GM11168 (cell line): ENCODE results near the gene JAKMIP2.
"Not testable (repeated sequence)": the region's sequence is repeated elsewhere in the genome, so short reads cannot be mapped to it uniquely, and the experiment has no call there.

ENCODE experiments used
- in situ Hi-C: fragments of 300-500 bp; cut with MboI; formaldehyde crosslinking; loops from one replicate; pipeline ENCODE4 v1.12.0; 2022; ENCODE audit warnings: low sequenced_read_pairs; ENCODE audit not compliant: unreplicated experiment

The JAKMIP2 gene

DNA sequence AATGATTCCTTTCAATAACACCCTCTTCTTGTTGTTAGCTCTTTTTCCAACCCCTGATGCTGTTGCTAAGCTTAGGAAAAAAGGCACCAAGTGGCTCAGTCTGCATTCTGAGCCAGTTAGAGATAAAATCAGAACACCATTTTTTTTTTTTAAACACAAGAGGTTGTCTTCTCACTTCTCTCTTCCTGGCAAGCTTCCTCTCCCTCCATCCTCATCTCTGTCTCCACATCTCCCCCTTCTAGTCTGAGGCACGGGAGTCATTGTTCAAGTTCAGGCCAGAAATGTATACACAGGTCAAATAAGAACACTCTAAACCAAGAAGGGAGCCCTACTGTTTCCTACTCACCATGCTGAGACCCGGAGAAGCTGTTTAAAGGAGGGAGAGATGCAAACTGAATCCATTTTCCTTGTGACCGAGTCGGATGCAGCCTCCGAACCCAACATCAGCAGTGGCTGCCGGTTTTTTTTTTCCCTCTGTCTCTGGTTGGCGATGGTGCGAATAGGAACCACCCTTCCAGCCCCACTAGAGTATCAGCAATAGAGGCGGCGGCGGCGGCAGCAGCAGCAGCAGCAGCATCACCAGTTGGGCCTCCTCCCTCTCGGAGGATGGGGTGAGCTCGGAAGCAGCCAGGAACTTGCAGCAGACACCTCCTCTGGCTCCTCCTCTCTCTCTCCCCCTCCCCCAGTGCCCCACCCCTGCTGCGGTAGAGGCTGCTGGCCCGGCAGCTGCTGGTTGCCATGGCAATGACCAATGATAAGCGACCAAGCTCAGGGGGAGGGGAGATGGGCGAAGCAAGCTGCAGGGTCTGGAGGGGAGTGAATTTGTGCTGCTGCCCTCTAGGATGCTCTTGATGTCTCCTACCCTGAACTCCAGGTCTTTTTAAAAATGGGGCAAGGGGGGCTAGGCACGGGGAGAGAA, at the start of gene JAKMIP2:
TSS of gene JAKMIP2 (minus strand) at position 619 of the 919 bp plus-strand sequence. CDS start 110,922 bp downstream, outside the sequence.
- in situ Hi-C loops: no loop called here

DNA sequence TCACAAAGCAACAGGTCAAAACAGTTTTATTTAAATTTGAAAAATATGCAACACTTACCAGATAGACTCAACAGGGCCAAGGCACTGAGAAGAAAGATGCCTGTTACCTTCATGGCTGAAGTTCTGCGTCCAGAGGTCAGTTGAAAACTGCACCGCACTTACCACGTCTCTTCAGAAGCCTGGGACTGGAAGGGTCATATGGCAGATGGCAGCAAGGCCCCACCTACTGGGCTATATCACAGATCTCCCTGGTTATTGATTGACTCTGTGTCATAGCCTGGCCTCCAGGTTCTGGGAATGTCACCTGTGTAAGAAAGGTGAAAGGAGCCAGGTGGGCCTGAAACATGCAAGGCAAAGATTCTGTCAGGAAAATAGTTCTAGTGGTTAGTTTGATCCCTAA, 48.9 kb upstream of the JAKMIP2 start, which contains the start of gene SPINK1:
TSS of gene SPINK1 (minus strand) at position 207 of the 400 bp plus-strand sequence. CDS start at position 113, 94 bp downstream.
- in situ Hi-C loops: no loop called here

DNA sequence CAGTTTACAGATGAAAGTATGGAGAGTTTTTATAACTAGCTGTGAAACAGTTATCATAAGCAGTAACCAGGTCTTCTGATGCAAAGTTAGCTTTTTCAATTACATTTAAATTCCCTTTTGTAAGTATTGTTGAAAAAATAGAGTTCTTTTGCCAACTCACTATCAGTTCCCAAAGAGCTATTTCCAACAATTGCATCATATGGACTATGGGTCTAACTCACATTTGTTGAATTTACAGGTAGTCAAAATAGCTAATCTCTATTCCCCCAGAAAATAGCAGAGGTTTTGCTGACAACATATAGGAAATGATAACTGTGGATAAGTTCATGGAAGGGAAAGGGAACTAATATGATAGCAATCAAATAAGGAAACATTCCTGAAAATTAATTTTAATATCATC, 47.5 kb upstream of the JAKMIP2 start:
- in situ Hi-C loops: no loop called here

DNA sequence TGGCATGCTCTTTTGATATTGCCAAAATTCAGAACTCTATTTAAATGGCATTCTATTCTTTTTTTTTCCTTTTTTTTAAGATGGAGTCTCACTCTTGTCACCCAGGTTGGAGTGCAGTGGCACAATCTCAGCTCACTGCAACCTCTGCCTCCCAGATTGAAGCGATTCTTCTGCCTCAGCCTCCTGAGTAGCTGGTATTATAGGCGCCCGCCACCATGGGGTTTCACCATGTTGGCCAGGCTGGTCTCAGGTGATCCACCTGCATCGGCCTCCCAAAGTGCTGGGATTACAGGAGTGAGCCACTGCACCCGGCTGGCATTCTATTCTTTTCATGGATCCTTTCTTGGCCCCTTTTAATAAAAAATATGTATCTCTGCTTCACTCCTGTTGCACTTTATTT, 44.5 kb upstream of the JAKMIP2 start:
- in situ Hi-C loops: not testable (repeated sequence)

DNA sequence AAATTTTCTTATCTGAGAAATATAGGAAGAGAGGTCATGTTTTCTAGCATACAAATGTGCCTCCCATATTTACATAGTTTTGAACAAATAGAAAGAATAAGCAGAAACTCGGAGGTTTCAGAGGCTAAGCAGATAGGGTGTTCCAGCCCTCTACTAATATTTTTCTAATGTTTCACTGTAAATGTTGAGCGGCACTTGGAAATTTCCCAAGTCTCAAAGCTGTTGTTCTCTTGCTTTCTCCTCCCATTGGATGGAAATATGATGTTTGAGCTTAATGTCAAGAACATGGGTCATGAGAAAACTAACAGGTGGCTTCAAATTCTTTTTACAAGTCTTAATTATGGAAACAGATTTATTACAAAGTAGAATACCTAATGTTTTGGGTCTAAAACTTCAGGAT, 43.8 kb upstream of the JAKMIP2 start:
- in situ Hi-C loops: no loop called here

DNA sequence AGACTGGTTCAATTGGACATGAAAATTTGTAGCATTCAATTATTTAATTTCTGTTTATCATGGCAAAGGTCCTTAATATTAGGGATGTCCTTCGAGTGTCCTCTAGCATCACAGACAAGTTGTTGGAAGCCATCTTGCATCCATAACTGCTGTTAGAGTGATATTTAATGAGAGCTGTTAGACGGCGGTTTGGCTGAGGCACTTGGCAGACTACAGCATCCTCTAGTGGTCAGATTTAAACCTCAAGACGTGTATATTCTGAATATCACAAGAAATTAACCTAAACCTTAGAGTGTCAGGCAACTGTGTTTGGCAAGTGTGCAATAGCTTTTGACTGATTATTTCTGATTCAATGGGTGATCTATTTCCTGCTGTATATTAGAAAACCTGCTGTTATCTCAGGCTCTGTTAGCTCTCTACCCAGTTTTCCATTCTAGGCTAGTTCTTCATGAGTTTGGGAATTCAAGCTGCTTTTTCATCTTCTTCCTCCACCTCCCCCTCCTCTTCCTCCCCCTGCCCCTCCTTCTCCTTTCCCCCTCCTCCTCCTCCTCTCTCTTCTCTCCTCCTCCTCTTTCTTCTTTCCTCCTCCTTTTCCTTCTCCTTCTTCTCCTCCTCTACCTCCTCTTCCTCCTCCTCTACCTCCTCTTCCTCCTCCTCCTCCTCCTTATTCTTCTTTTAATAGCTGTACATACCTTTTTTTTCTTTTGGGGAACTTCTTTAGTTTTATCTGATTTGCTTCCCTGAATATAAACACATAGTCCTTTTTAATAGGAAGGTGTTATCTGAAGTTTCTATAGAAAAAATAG, 40.4 kb upstream of the JAKMIP2 start:
- in situ Hi-C loops: loop anchor here (5.0 kb wide), 1 partner anchor 196 kb away; no protein-coding TSS in a partner anchor

DNA sequence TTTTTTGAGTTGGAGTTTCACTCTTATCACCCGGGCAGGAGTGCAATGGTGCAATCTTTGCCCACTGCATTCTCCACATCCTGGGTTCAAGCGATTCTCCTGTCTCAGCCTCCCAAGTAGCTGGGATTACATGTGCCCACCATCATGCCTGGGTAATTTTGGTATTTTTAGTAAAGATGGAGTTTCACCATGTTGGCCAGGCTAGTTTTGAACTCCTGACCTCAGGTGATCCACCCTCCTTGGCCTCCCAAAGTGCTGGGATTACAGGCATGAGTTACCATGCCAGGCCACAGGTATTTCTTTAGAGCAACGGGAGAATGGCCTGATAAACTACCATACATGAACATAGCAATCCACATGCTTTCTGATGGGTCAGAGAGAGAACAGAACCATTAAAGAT, 39.7 kb upstream of the JAKMIP2 start:
- in situ Hi-C loops: loop anchor here (5.0 kb wide), 1 partner anchor 195 kb away; no protein-coding TSS in a partner anchor

DNA sequence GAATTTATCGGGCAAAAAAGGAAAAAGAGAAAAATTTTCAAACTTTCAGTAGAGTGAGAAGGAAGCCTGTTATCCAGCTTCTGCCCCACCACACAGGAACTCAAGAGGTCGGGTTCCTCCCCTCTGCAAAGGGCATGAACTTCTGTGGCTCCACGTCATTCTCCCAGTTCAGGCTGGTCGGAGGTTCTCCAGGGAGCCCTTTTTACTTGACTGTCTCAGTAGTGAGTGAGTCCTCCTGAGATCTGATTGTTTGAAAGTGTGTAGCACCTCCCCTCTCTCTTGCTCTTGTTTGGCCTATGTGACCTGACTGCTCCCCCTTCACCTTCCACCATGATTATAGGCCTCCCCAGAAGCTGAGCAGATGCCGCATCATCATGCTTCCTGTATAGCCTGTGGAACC, 39.2 kb upstream of the JAKMIP2 start:
- in situ Hi-C loops: loop anchor here (5.0 kb wide), 1 partner anchor 194 kb away; no protein-coding TSS in a partner anchor

DNA sequence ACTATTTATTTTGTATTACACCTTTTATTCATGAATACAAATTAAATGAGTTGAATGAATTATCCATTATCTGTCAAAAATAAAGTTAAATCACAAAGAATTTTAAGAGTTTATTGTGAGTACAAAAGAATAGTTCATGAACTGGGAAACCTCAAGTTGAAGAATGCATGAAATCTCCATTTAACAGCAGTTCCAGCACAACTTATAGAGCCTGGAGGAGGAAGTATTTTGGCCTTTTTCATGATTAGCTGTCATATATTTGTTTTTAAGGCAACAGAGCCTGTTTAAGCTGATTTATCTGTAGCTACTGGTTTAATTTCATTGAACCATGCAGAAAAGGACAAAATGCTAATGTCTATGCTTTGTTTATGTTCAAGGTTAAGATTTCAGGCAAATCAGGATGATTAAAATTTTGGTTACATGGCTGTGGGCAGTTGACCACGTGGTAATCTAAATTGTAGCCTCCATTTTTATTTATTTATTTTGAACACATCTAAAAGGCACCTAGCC, 36.8 kb upstream of the JAKMIP2 start:
- in situ Hi-C loops: no loop called here

DNA sequence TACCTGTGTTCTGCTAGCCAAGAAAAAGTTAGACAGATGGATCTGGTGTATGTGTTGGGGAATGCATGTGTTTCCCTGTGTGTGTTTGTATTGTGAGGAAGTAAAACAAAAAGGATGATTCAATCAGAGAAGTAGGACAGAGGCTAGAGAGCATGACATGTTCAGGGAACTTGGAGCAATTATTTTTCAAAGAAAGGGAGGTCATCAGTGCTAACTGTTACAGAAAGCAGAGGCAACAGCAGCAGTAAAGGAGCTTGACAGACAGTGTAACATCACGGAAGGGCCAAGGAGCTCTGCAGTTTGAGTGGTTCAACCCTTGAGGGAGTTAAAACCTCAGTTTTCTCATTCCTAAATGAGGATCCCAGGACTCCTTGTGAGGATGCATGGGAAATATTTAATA, 35.8 kb upstream of the JAKMIP2 start:
- in situ Hi-C loops: no loop called here

DNA sequence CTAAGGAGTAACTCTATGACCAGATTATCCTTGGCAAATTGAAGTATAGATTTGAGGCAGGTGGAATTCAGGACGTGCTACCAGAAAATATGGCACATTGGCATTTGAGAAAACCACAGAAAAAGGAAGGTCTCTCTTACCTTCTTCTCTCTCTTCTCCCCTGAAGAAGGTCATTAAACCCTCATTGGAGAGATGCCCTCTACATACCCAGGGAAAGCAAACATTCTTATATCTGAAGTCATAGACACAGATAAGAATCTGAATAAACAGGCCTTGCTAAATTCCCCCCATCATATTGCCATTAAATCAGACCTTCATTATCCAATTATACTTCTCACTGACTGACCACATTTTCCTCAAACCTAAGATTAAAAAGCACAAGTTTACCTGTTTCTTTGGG, 31.2 kb upstream of the JAKMIP2 start:
- in situ Hi-C loops: no loop called here

DNA sequence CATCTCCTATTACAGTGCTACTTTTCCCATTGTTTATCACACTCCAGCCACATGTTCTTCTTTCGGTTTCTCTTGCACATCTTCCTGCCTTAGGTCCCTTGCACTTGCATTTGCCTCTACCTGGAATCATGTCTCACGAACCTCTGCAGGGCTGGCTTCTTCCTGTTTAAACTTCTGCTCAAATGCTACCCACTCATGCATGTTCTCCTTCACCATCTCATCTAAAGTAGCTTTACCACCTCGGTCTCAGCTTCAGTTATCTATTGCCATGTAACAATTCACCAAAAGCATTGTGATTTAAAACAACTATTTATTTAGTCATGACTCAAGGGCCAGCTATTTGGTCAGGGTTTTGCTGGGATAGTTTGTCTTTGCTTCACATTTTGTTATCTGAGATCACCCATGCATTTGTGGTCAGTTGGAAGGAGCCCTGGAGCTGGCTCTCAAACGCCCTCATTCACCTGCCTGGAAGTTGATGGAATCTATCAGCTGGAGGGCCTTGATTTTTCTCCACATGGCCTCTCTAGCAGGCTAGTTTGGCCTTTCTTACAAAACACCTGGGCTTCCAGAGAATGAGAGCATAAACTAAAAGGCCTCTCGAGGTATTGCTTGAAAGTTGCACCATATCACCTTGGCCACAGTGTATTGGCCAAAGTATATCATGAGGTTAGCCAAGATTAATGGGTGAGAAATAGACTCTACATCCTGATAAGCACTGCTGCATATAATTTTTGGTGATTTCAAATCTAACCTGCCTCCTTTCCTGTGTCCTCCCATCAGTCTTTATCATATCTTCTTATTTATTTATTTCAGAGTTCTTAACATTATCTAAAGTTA, 27.5 kb upstream of the JAKMIP2 start:
- in situ Hi-C loops: no loop called here

DNA sequence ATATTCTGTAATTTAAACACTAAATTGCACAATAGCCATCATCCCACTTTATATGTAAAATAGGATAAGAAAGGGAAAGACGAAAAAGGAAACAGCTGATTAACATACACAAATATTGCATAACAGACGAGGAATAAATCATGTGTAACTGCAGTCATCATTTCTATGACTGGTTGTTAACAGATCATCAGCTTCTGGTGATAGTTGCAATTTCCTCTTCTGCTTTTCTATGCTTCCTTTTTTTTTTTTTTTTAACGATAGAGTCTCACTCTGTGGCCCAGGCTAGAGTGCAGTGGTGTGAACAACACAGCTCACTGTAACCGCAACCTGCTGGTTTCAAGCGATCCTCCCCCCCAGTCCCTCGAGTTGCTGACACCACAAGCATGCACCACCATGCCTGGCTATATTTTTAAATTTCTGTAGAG, 22.5 kb upstream of the JAKMIP2 start:
- in situ Hi-C loops: no loop called here

DNA sequence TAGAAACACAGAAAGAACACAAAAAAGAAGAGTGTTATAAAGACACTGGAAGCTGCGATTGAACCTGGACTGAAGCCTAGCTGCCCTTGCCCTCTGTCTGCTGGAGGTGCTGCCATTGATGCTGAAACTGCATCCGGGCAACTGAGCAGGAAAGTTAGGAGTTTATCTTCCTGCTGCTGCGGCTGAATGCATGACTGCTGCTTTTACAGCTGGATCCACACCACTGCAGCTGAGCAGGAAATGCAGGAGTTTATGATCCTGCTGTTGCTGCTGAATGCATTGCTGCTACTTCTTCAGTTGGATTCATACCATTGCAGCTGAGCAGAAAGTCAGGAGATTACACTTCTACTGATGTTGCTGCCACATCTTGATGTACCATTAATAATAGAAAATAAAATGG, 21.8 kb upstream of the JAKMIP2 start:
- in situ Hi-C loops: no loop called here

DNA sequence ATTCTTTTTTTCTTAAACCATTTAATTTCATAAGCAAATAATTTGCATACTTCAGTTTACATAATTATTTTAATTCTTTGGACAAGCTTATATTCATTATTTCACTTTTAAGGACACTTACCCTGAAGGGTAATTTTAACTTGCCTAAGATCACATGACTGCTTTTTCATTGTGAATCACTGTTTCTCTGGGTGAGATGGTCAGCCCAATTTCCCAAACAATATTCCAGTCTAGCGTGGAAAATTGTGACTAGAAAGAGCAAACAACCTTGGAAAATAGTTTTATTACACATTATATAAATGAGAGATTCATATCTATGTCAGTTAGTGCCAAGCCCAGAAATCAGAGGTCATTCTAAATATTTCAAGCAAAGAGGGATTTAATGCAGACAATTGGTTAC, 21.4 kb upstream of the JAKMIP2 start:
- in situ Hi-C loops: no loop called here

DNA sequence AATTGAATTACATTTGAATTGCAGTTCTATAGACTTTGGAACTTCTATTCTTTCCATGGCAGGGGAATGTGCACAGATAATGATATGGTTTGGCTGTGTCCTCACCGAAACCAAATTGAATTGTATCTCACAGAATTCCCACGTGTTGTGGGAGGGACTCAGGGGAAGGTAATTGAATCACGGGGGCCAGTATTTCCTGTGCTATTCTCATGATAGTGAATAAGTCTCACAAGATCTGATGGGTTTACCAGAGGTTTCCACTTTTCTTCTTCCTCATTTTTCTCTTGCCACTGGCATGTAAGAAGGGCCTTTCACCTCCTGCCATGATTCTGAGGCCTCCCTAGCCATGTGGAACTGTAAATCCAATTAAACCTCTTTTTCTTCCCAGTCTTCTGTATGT, 20.6 kb upstream of the JAKMIP2 start:
- in situ Hi-C loops: not testable (repeated sequence)

DNA sequence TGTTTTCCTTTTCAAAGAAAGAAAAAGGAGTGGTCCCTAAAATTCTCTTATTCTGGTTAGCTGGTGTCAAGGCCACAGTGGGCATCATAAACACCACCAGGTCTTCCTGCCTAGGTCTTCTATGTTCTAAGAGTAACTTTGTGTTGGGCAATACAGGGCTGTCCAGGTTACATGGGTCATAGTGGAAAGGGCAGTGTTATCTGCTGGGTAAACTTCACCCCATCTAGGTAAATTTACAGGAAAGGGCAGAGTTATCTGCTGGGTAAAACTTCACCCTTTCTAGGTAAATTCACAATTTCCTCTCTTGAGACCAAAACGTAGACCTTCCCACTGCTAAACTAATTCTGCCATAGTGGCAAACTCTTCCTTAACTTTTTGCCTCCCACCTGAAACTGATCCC, 18.9 kb upstream of the JAKMIP2 start:
- in situ Hi-C loops: no loop called here

DNA sequence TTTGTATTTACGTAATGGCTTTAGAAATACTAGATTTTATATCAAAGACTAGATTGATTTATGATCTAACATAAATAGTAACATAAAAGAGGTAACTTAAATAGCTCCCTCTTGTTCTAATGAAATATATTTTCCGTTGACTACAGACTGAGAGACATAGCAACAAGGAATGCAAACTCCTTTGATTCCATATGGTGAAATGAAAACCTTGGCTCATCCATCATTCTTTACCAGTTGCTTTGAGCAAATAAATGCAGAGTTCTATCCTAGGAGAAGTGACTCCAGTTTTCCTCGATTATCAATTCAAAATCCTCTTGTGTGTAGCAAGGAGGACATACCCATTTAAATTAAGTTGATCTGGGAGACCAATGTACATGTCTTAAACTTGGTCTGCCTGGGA, 18.0 kb upstream of the JAKMIP2 start:
- in situ Hi-C loops: no loop called here

DNA sequence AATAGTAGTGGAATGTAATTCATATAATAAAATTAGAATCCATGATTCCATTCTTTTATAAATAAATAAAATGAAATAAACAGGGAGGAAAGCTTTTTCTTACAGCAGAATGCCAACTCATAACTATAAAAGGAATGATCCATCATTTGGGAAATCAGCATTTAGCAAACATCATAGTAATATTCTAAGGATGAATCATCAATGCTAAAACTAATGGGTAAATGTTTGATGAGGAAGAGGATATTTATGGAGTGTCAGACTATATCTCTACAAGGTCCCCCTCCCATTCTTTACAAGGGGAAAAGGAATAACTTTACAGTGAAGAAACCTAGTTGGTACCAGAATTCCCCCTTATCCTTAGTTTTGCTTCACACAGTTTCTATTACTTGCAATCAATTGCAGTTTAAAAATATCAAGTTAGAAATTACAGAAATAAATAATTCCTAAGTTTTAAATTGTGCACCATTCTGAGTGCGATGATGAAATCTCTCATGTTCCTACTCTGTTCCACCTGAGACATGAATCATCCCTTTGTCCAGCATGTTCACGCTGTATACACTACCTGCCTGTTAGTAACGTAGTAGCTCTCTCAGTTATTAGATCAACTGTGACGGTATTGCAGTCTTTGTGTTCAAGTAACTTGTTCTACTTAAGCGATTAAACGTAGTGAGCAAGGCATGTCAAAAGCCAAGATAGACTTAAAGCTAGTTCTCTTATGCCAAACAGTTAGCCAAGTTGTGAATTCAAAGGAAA, 14.2 kb upstream of the JAKMIP2 start:
- in situ Hi-C loops: no loop called here
